WERI-Rb-1 (cell line): Measurements from ENCODE around the gene NTRK3.

Experiments used
- DNase-seq: peaks from one replicate; pipeline ENCODE4 v3.0.0-alpha.2; 2020
- H3K27ac ChIP-seq: fragments of 250-450 bp; sonication (Bioruptor Pico); 2 replicates; pipeline ENCODE4 v1.5.1; 2020; ENCODE audit warnings: mild to moderate bottlenecking, moderate library complexity
- H3K27me3 ChIP-seq: fragments of 250-450 bp; sonication (Bioruptor Pico); 2 replicates; pipeline ENCODE4 v1.5.1; 2021; ENCODE audit warnings: mild to moderate bottlenecking, low read depth, moderate library complexity; ENCODE audit not compliant: insufficient read depth, severe bottlenecking
- H3K36me3 ChIP-seq: fragments of 250-450 bp; sonication (Bioruptor Pico); 2 replicates; pipeline ENCODE4 v1.5.1; 2020; ENCODE audit warnings: mild to moderate bottlenecking, moderate library complexity
- H3K4me3 ChIP-seq: 2 replicates; pipeline ENCODE4 v1.5.1; 2011; ENCODE audit warnings: low read depth, mild to moderate bottlenecking, control low read depth, low read length
- H3K9me3 ChIP-seq: fragments of 250-450 bp; sonication (Bioruptor Pico); 2 replicates; pipeline ENCODE4 v1.5.1; 2021; ENCODE audit warnings: mild to moderate bottlenecking, moderate library complexity; ENCODE audit not compliant: severe bottlenecking
- TF ChIP-seq, protein P1 (sequence below): IDR thresholded peaks from 2 replicates; pipeline ENCODE4 v1.5.1; 2011; ENCODE audit warnings: low read depth, mild to moderate bottlenecking, control low read depth, inconsistent platforms, low read length

NTRK3 gene

DNA sequence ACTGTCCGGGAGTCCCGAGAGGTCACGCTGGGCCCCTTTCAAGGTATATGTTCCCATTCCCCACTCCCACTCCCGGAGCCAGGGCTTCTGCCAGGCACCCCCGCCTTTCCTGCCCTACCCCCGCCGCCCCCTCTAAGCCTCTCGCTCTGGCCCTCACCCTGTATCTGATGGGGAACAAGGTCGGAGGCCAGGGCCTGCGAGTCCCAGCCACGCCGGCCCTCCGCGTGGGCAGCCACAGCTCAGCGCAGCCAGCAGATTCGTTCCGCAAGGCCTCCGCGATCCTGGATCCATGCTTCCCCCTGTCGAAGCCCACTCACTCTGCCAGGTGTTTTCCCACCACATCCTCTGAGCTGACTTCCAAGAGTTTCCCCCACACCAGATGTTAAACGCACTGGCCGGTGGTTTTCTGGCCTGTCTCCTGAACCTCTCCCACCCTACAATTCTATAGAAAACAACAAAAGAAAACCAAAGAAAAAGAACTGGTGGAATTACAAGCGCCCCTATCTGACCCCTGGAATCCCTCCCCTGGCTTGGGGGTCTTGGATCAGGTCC is 303.7 kb downstream of the NTRK3 start:
- H3K9me3 ChIP-seq, result no peaks in the 10 kb centered on the region
- H3K27me3 ChIP-seq, result peaks cover 8% of the 10 kb centered on the region
- H3K36me3 ChIP-seq, result no peaks in the 10 kb centered on the region
- DNase-seq, result no peak
- TF ChIP-seq, protein P1, sequence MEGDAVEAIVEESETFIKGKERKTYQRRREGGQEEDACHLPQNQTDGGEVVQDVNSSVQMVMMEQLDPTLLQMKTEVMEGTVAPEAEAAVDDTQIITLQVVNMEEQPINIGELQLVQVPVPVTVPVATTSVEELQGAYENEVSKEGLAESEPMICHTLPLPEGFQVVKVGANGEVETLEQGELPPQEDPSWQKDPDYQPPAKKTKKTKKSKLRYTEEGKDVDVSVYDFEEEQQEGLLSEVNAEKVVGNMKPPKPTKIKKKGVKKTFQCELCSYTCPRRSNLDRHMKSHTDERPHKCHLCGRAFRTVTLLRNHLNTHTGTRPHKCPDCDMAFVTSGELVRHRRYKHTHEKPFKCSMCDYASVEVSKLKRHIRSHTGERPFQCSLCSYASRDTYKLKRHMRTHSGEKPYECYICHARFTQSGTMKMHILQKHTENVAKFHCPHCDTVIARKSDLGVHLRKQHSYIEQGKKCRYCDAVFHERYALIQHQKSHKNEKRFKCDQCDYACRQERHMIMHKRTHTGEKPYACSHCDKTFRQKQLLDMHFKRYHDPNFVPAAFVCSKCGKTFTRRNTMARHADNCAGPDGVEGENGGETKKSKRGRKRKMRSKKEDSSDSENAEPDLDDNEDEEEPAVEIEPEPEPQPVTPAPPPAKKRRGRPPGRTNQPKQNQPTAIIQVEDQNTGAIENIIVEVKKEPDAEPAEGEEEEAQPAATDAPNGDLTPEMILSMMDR, result no peak
- no peak overlapping the region for H3K4me3 ChIP-seq
- H3K27ac ChIP-seq, result no peak overlapping the region

DNA sequence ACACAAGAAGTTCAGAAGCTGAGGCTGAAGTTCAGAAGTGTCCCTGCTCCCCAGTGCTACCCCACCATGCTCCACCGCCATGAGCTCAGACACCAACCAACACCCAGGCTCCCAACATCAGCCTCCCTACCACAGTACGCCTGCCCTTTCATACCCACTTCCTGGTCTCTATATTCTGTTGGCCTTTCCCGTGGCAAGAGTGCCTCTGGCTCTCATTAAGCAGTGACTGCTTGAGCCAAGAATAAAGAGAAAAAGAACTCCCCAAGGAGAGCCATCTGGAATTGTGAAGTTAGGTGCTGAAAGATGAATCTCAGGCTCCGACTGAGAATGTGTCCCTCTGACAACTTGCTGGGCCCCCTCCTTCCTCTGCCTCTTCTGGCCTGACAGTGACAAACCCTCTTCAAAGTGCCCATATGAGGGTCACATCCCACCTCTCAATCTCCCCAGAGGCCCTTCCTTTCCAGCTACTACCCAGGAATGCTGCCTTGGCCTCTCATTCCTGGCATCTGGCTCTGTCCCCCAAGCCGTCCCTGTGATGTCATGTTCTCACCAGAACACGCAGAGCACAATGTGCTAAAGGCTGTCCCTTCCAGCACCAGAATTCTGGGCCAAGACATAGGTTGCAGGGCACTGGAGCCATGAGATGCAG is 306.8 kb downstream of the NTRK3 start:
- TF ChIP-seq, protein P1, result no peak

DNA sequence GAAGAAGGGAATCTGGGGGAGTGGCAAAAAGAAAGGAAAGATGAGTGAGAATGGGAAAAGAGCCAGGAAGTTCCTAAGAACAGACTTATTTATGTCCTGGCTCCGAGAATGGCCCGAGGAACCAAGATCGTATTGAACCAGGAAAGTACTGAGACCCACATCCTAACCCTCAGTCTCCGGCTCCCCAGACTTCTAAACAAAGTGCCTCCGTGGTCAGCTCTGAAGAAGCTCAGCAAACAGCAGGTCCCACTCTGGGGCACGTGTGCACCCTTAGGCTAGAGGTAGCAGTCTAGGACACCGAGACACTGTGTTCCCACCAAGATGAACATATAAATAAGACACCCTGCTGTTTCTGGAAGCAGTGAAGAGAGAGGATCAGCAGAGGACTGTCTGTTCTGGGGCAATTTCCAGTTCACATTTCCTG is 307.4 kb downstream of the NTRK3 start:
- no peak overlapping the region for H3K27ac ChIP-seq
- TF ChIP-seq, protein P1, result no peak
- no peak overlapping the region for H3K4me3 ChIP-seq
- no peak for DNase-seq
- no peaks in the 10 kb centered on the region for H3K9me3 ChIP-seq
- H3K36me3 ChIP-seq, result no peaks in the 10 kb centered on the region
- peaks cover 5% of the 10 kb centered on the region for H3K27me3 ChIP-seq

More for the DNA sequence above, 306.8 kb downstream of the NTRK3 start:
- Histone ChIP-seq H3K27me3 (peaks cover 5% of the 10 kb centered on the region), H3K36me3 (no peaks in the 10 kb centered on the region), H3K27ac (no peak overlapping the region), H3K4me3 (no peak overlapping the region), H3K9me3 (no peaks in the 10 kb centered on the region)
- DNase-seq, result no peak

DNA sequence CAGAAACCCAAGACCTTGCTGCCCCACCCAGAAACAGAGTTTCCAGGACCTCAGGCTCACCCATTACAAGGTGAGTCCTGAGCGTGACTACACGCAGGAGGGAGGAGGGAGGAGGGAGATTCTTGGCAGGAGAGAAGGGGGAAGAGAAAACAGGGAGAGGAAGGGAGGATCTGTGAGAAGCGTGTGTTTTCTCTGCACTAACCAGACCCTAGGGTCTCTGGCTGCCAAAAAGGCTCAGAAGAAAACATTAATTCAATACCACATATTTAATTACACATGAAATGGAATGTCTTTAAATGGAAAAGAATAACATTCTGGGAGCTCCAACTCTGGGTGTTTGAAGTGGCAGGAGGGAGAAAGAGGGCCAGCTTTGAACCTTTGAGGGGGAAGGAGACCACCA is 309.0 kb downstream of the NTRK3 start:
- no peak for DNase-seq
- Histone ChIP-seq H3K36me3 (no peaks in the 10 kb centered on the region), H3K9me3 (no peaks in the 10 kb centered on the region), H3K27ac (no peak overlapping the region), H3K4me3 (no peak overlapping the region), H3K27me3 (peaks cover 13% of the 10 kb centered on the region)
- TF ChIP-seq, protein P1, result no peak

DNA sequence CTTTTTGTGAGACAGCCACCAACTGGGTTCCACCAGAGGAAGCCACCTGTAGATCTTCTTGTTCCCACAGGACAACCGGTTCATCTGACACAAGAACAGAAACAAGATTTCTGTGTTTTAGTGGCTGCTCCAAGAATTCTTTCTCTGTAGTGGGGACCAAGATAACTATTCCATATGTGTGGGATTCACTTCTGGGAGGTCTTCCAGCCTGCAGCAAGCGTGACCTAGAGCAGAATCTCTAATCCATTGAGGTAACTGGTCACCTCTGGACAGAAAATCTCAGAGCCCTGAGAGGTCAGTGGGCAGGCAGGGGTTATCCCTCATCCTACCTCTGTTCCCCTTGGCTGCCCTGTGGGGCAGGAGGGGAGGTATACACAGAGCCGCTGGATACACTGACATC is 311.3 kb downstream of the NTRK3 start:
- no peak for DNase-seq
- TF ChIP-seq, protein P1, result no peak
- H3K36me3 ChIP-seq, result no peaks in the 10 kb centered on the region
- no peaks in the 10 kb centered on the region for H3K9me3 ChIP-seq
- H3K4me3 ChIP-seq, result no peak overlapping the region
- peaks cover 23% of the 10 kb centered on the region for H3K27me3 ChIP-seq
- no peak overlapping the region for H3K27ac ChIP-seq

DNA sequence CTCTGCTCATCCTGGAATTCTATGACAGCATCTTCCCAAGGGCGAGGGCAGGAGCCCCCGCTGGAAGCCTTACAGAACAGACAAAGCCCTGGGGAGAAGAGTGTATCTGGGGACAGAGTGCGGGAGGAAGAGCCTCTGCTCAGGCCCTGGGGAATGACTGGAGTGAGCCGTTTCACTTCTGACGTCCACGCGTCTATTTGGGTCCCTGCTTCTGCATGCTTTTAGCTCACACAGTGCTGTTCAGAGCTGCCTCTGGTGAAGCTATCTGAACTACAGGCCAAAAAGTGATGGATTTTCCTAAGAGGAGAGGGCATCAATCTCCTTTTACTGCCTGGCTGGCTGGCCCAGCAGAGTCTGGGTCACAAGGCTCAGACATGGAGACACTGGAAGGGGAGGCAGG is 311.8 kb downstream of the NTRK3 start:
- Histone ChIP-seq H3K36me3 (no peaks in the 10 kb centered on the region), H3K27me3 (peaks cover 26% of the 10 kb centered on the region), H3K9me3 (no peaks in the 10 kb centered on the region), H3K27ac (no peak overlapping the region), H3K4me3 (no peak overlapping the region)
- TF ChIP-seq, protein P1, result no peak
- DNase-seq, result no peak
